Panc1 (cell line): Measurements from ENCODE around the gene PDE6A.

Experiments used
- TF ChIP-seq, protein P1 (sequence below): fragments of 450-650 bp; IDR thresholded peaks from 2 replicates; pipeline ENCODE4 v1.5.1; 2017; ENCODE audit warnings: mild to moderate bottlenecking
- TF ChIP-seq, protein P2 (sequence below), 2 experiments: IDR thresholded peaks; 2 replicates each; pipeline ENCODE4 v1.6.1; 2011 to 2012; ENCODE audit warnings: low read depth in 2 of 2, control low read depth in 1 of 2, low read length in 1 of 2, mild to moderate bottlenecking in 1 of 2, moderate library complexity in 1 of 2; ENCODE audit not compliant: insufficient read depth in 1 of 2

DNA sequence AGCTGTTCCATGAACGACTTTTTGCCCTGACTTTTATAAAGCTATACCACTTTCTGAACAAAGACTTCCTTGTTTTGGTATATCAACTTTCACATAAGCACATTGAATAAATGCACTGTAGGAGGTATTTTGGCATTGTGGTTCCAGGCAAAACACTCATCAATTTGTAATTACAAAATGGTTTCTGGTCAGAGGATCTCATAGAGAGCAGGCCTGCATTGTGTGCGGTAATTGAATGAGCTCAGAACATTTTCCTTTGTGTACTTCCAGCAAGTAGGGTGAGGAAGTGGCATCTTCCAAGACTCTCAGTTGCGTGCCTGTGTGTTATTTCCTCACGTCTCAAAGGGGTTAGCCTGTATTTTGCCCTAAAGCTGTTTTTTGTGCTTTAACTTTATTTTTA is 89.2 kb downstream of the PDE6A start:
- TF ChIP-seq, protein P1, sequence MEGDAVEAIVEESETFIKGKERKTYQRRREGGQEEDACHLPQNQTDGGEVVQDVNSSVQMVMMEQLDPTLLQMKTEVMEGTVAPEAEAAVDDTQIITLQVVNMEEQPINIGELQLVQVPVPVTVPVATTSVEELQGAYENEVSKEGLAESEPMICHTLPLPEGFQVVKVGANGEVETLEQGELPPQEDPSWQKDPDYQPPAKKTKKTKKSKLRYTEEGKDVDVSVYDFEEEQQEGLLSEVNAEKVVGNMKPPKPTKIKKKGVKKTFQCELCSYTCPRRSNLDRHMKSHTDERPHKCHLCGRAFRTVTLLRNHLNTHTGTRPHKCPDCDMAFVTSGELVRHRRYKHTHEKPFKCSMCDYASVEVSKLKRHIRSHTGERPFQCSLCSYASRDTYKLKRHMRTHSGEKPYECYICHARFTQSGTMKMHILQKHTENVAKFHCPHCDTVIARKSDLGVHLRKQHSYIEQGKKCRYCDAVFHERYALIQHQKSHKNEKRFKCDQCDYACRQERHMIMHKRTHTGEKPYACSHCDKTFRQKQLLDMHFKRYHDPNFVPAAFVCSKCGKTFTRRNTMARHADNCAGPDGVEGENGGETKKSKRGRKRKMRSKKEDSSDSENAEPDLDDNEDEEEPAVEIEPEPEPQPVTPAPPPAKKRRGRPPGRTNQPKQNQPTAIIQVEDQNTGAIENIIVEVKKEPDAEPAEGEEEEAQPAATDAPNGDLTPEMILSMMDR = no peak
- TF ChIP-seq, protein P2, sequence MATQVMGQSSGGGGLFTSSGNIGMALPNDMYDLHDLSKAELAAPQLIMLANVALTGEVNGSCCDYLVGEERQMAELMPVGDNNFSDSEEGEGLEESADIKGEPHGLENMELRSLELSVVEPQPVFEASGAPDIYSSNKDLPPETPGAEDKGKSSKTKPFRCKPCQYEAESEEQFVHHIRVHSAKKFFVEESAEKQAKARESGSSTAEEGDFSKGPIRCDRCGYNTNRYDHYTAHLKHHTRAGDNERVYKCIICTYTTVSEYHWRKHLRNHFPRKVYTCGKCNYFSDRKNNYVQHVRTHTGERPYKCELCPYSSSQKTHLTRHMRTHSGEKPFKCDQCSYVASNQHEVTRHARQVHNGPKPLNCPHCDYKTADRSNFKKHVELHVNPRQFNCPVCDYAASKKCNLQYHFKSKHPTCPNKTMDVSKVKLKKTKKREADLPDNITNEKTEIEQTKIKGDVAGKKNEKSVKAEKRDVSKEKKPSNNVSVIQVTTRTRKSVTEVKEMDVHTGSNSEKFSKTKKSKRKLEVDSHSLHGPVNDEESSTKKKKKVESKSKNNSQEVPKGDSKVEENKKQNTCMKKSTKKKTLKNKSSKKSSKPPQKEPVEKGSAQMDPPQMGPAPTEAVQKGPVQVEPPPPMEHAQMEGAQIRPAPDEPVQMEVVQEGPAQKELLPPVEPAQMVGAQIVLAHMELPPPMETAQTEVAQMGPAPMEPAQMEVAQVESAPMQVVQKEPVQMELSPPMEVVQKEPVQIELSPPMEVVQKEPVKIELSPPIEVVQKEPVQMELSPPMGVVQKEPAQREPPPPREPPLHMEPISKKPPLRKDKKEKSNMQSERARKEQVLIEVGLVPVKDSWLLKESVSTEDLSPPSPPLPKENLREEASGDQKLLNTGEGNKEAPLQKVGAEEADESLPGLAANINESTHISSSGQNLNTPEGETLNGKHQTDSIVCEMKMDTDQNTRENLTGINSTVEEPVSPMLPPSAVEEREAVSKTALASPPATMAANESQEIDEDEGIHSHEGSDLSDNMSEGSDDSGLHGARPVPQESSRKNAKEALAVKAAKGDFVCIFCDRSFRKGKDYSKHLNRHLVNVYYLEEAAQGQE (IDR thresholded peaks at IDR 0.05; ENCODE audit: insufficient read depth in 1 of 2, low read depth in 2 of 2, low read length in 1 of 2) = no peak
